OCI-LY3 (cell line): ENCODE results near the gene N4BP2.

ENCODE experiments used
- EZH2phosphoT487 ChIP-seq: fragments of 200-600 bp; shearing (Covaris generic); IDR thresholded peaks from 2 replicates; pipeline ENCODE4 v1.6.1; 2018; ENCODE audit warnings: antibody characterized with exemption, mixed run types, low read depth
- TF ChIP-seq, protein P1 (sequence below): fragments of 200-600, 300-600 bp; sonication (generic); IDR thresholded peaks from 2 replicates; pipeline ENCODE4 v1.5.1; 2014; ENCODE audit warnings: antibody characterized with exemption, low read length, low read depth

- TF ChIP-seq, protein P1, sequence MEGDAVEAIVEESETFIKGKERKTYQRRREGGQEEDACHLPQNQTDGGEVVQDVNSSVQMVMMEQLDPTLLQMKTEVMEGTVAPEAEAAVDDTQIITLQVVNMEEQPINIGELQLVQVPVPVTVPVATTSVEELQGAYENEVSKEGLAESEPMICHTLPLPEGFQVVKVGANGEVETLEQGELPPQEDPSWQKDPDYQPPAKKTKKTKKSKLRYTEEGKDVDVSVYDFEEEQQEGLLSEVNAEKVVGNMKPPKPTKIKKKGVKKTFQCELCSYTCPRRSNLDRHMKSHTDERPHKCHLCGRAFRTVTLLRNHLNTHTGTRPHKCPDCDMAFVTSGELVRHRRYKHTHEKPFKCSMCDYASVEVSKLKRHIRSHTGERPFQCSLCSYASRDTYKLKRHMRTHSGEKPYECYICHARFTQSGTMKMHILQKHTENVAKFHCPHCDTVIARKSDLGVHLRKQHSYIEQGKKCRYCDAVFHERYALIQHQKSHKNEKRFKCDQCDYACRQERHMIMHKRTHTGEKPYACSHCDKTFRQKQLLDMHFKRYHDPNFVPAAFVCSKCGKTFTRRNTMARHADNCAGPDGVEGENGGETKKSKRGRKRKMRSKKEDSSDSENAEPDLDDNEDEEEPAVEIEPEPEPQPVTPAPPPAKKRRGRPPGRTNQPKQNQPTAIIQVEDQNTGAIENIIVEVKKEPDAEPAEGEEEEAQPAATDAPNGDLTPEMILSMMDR, result 0 out of 2 replicates have a peak, but pooled peaks have one; percentile 9
- TF ChIP-seq EZH2phosphoT487, result no peak
Measured at GRCh38 chr4:40055511-40055862, 1.2 kb upstream of the N4BP2 start.
